ENCODE measurements around the gene HTR6.

Gene HTR6

GRCh38 chr1:19656780-19657466 is 7.8 kb upstream of the HTR6 start:
- no peak for DNase-seq (ENCODE audit: low read depth)

GRCh38 chr1:19657511-19657910 is 7.2 kb upstream of the HTR6 start:
- DNase-seq (ENCODE audit: low read depth): no peak

GRCh38 chr1:19658186-19658585 is 6.5 kb upstream of the HTR6 start:
- no peak for DNase-seq (ENCODE audit: low read depth)

- DNase-seq (ENCODE audit: low read depth): no peak
These were observed 2.9 kb upstream of the HTR6 start for GRCh38 chr1:19661721-19662228.

- no peak for DNase-seq (ENCODE audit: low read depth)
These were observed 2.4 kb upstream of the HTR6 start for GRCh38 chr1:19662313-19662712.

GRCh38 chr1:19665186-19665495 is 466 bp downstream of the HTR6 start:
- no peak for DNase-seq (ENCODE audit: low read depth)

GRCh38 chr1:19665496-19666465 is 1.1 kb downstream of the HTR6 start:
- DNase-seq (ENCODE audit: low read depth): no peak

- DNase-seq (ENCODE audit: low read depth): no peak
These were observed 4.2 kb downstream of the HTR6 start for GRCh38 chr1:19668888-19669287.

GRCh38 chr1:19670787-19671186 is 6.1 kb downstream of the HTR6 start:
- DNase-seq (ENCODE audit: low read depth): no peak

GRCh38 chr1:19672237-19672636 is 7.6 kb downstream of the HTR6 start:
- no peak for DNase-seq (ENCODE audit: low read depth)

GRCh38 chr1:19675797-19676196 is 11.1 kb downstream of the HTR6 start:
- no peak for DNase-seq (ENCODE audit: low read depth)

GRCh38 chr1:19676438-19676922 is 11.8 kb downstream of the HTR6 start:
- DNase-seq (ENCODE audit: low read depth): no peak

- DNase-seq (ENCODE audit: low read depth): no peak
These were observed 13.8 kb downstream of the HTR6 start for GRCh38 chr1:19678493-19678892.

GRCh38 chr1:19678931-19679453 is 14.3 kb downstream of the HTR6 start:
- no peak for DNase-seq (ENCODE audit: low read depth)

- DNase-seq (ENCODE audit: low read depth): no peak
These were observed 15.0 kb downstream of the HTR6 start for GRCh38 chr1:19679691-19680090.

- DNase-seq (ENCODE audit: low read depth): no peak
These were observed 16.0 kb downstream of the HTR6 start for GRCh38 chr1:19680644-19681043.

GRCh38 chr1:19682257-19682656 is 17.6 kb downstream of the HTR6 start:
- DNase-seq (ENCODE audit: low read depth): no peak

- DNase-seq (ENCODE audit: low read depth): no peak
These were observed 18.2 kb downstream of the HTR6 start for GRCh38 chr1:19682901-19683300.

- DNase-seq (ENCODE audit: low read depth): no peak
These were observed 18.7 kb downstream of the HTR6 start for GRCh38 chr1:19683351-19683750.

- no peak for DNase-seq (ENCODE audit: low read depth)
These were observed 20.0 kb downstream of the HTR6 start for GRCh38 chr1:19684677-19685076.

GRCh38 chr1:19685994-19686393 is 21.3 kb downstream of the HTR6 start:
- DNase-seq (ENCODE audit: low read depth): no peak

- DNase-seq (ENCODE audit: low read depth): no peak
These were observed 22.7 kb downstream of the HTR6 start for GRCh38 chr1:19687414-19687813.
